Cardiac muscle cell (in vitro differentiated cells and primary cell): ENCODE measurements around the gene ITM2A. TPM values are rescaled to one million over a fixed set of nuclear protein-coding genes. Genes with fewer than 3 reads are reported as not detected.

Experiments
- DNase-seq, 2 donors: peaks; one replicate each; pipeline versions ENCODE4 v3.0.0 to v3.0.0-alpha.2; 2010 to 2017; ENCODE audit warnings: low read depth in 1 of 2, low spot score in 1 of 2
- H3K27ac ChIP-seq: fragments of 200-600 bp; sonication (generic); 2 replicates; pipeline ENCODE4 v1.5.1; 2016
- H3K27me3 ChIP-seq: fragments of 200-600 bp; sonication (generic); 2 replicates; pipeline ENCODE4 v1.6.0; 2016; ENCODE audit warnings: control low read depth
- H3K36me3 ChIP-seq: fragments of 200-600 bp; sonication (generic); 2 replicates; pipeline ENCODE4 v1.5.1; 2016; ENCODE audit warnings: control low read depth
- H3K4me1 ChIP-seq: fragments of 200-600 bp; sonication (generic); 2 replicates; pipeline ENCODE4 v1.8.1; 2017; ENCODE audit warnings: low read depth, mild to moderate bottlenecking, mixed run types
- H3K4me3 ChIP-seq: fragments of 200-600 bp; sonication (generic); 2 replicates; pipeline ENCODE4 v1.5.1; 2016; ENCODE audit warnings: mild to moderate bottlenecking
- H3K9me3 ChIP-seq: fragments of 200-600 bp; sonication (generic); 2 replicates; pipeline ENCODE4 v1.5.1; 2017; ENCODE audit warnings: low read depth, mild to moderate bottlenecking, control low read depth
- polyA plus RNA-seq: library from polyadenylated mRNA; unstranded; fragments of >200 nt; fragmentation: Nextera tagmentation; extraction: Ambion mirVana; gene quantifications from 2 replicates; pipeline ENCODE4 v1.2.1, GENCODE V29; 2016
- total RNA-seq: library from RNA; depleted of rRNA; stranded (reverse); fragments of >200 nt; gene quantifications from 2 replicates; pipeline ENCODE4 v1.2.3, GENCODE V29; 2016
- TF ChIP-seq, protein P1 (sequence below): IDR thresholded peaks from 2 replicates; pipeline ENCODE4 v1.5.1; 2012; ENCODE audit warnings: low read depth, mild to moderate bottlenecking, low read length

Gene ITM2A
- total and polyA plus RNA-seq, 2 experiments from 2014 or later = 14.7 to 20.8 TPM

DNA sequence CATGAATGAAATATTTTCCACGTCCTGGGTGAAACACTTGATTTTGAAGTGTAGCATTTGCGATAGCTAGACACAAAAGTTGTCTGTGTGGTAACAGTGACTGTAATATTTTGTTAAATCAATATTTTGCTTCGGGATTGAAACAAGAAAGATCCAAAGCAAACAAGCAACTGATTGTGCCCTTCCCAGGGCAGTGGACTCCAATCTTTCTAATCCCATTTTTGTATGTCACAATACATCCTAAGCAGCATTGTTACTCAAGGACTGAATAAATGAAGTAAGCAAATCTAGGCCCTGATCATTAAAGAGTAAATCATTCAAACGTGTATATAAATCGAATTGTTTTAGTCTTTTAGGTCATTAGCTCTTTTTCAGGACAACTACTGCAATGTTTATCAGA is 2.8 kb downstream of the ITM2A start:
- H3K36me3 ChIP-seq = no peaks in the 10 kb centered on the region
- no peaks in the 10 kb centered on the region for H3K9me3 ChIP-seq
- TF ChIP-seq, protein P1, sequence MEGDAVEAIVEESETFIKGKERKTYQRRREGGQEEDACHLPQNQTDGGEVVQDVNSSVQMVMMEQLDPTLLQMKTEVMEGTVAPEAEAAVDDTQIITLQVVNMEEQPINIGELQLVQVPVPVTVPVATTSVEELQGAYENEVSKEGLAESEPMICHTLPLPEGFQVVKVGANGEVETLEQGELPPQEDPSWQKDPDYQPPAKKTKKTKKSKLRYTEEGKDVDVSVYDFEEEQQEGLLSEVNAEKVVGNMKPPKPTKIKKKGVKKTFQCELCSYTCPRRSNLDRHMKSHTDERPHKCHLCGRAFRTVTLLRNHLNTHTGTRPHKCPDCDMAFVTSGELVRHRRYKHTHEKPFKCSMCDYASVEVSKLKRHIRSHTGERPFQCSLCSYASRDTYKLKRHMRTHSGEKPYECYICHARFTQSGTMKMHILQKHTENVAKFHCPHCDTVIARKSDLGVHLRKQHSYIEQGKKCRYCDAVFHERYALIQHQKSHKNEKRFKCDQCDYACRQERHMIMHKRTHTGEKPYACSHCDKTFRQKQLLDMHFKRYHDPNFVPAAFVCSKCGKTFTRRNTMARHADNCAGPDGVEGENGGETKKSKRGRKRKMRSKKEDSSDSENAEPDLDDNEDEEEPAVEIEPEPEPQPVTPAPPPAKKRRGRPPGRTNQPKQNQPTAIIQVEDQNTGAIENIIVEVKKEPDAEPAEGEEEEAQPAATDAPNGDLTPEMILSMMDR = no peak

GRCh38 chrX:79361192-79361870 is 5.8 kb downstream of the ITM2A start:
- Histone ChIP-seq H3K27ac (no peak overlapping the region), H3K27me3 (no peaks in the 10 kb centered on the region), H3K4me3 (no peak overlapping the region), H3K4me1 (peaks cover 6% of the 10 kb centered on the region), H3K36me3 (no peaks in the 10 kb centered on the region), H3K9me3 (no peaks in the 10 kb centered on the region)
- DNase-seq = no peak
- TF ChIP-seq, protein P1 = no peak

More for the DNA sequence above, 2.8 kb downstream of the ITM2A start:
- H3K4me3 ChIP-seq = no peak overlapping the region
- H3K27me3 ChIP-seq = no peaks in the 10 kb centered on the region
- no peak overlapping the region for H3K27ac ChIP-seq
- DNase-seq = no peak
- peaks cover 6% of the 10 kb centered on the region for H3K4me1 ChIP-seq

DNA sequence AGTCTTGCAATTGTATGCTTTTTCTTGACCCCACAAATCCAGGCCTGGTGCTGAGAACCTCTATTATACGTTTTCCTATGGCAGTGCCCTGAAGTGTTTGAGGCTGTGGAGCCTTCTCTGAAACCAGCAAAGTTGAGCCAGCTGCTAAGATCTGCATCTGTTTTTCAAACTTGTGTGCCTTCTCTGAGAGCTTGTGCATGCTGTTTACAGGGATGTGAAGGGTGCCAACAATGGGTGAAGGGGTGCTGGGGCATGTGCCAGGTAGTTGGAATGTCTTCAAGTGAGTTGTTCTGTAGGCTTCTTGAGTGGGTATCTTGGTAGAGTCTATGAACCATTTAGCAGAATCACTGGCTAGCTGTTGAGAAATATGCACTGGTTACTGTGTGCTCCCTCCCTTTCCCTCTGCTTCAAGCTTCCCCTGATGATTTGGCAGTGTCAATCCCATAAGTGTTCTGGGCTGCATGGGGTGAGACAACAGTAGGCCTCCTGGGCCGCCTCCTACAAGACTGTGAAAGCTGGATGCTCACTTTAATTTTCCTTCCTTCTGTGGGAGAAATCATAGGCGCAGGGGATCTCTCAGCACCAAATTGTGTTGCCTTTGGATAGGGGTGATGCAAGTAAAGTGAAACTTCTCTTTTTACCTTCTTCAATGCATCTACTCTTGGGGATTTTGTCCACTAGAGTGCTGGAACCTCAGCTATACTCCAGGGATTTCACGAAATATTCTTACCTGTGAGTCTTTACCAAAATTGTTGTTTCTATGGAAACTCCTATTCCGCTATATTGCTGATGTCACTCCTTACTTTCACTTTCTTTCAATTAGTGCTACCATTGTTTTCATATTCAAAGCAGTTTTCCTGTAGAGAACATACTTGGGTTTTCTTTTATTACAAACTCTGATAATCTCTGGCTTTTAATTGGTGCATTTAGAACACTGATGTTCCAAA is 30.0 kb downstream of the ITM2A start:
- H3K36me3 ChIP-seq = no peaks in the 10 kb centered on the region
- H3K27me3 ChIP-seq = no peaks in the 10 kb centered on the region
- DNase-seq = no peak
- no peaks in the 10 kb centered on the region for H3K4me1 ChIP-seq
- TF ChIP-seq, protein P1 = no peak
- no peak overlapping the region for H3K4me3 ChIP-seq
- no peak overlapping the region for H3K27ac ChIP-seq
- H3K9me3 ChIP-seq = no peaks in the 10 kb centered on the region

GRCh38 chrX:79330022-79330421 is 37.1 kb downstream of the ITM2A start:
- Histone ChIP-seq H3K4me3 (no peak overlapping the region), H3K9me3 (no peaks in the 10 kb centered on the region), H3K4me1 (no peaks in the 10 kb centered on the region), H3K27me3 (no peaks in the 10 kb centered on the region), H3K36me3 (no peaks in the 10 kb centered on the region), H3K27ac (no peak overlapping the region)
- TF ChIP-seq, protein P1 = no peak
- DNase-seq = no peak

GRCh38 chrX:79325263-79325958 is 41.7 kb downstream of the ITM2A start:
- DNase-seq = no peak
- Histone ChIP-seq H3K27me3 (no peaks in the 10 kb centered on the region), H3K9me3 (no peaks in the 10 kb centered on the region), H3K4me1 (no peaks in the 10 kb centered on the region), H3K36me3 (no peaks in the 10 kb centered on the region), H3K27ac (no peak overlapping the region), H3K4me3 (no peak overlapping the region)
- TF ChIP-seq, protein P1 = no peak
